Suppressor macrophage treated with lipopolysaccharide for 1 hour (primary cell): Measurements from ENCODE around the gene NELL1.

Experiments
- DNase-seq, 3 donors: peaks; one replicate each; pipeline ENCODE4 v3.0.0-alpha.2; 2020 to 2022

Gene NELL1

DNA sequence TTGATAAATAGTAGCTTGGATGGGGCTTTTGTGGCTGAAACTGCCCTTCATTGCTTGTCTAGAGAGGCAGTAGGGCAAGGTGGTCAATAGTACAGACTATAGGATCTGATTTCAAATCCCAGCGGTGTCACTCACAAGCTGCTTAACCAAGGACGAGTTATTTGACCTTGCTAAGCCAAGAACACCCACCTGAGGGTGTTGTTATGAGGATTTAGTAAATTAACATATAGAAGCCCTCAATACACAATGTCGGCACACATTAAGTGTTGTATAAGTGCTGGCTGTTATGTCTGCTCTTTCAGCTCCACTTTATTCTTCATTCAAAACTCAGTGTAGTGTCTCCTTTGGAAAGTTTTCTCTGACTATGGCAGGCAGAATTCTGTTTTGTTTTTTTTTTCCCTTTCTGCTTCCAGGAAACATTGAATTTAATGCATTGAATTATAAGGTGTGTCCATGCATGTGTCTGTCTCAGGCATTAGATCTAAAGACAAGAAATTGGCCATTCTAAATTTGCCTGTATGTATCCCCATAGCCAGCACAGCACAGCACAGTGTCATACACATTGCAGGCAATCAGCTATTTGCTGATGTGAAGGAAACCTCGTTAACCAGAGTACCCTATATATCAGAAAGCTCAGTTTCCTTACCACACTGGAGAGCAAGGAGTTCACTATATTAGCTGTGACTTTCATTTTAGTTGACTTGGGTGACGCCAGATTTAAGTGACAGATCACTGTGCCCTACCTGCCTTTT, 212.1 kb downstream of the NELL1 start:
- no peak for DNase-seq

DNA sequence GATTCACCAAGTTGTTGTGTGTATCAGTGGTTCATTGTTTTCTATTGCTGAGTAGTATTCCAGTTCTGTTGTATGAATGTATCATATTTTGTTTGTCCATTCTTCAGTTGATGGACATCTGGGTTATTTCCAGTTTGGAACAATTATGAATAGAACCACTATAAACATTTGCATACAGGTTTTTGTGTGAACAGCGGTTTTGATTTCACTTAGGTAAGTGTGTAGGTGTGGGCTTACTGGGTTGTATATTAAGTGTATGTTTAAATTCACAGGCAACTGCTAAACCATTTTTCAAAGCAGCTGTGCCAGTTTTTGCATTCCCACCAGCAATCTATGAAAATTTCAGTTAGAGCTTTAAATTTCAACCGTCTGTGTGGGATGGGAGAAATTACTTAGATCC, 217.8 kb downstream of the NELL1 start:
- no peak for DNase-seq

DNA sequence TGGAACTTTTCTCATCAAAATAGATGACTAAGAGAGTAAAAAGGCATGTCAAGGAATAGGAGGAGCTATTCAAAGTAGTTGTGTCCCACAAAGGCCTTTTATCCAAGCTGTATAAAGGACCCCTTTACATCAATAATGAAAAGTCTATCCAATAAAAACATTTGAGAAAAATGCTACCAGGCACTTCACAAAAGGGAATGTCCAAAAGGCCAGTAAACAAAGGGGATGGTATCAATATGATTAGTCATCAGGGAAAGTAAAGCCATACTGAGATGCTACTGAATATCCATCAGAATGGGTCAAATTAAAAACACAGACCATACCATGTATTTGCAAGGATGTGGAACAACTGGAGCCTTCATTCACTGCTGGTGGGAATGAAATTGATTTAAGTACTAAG, 224.9 kb downstream of the NELL1 start:
- DNase-seq: no peak

DNA sequence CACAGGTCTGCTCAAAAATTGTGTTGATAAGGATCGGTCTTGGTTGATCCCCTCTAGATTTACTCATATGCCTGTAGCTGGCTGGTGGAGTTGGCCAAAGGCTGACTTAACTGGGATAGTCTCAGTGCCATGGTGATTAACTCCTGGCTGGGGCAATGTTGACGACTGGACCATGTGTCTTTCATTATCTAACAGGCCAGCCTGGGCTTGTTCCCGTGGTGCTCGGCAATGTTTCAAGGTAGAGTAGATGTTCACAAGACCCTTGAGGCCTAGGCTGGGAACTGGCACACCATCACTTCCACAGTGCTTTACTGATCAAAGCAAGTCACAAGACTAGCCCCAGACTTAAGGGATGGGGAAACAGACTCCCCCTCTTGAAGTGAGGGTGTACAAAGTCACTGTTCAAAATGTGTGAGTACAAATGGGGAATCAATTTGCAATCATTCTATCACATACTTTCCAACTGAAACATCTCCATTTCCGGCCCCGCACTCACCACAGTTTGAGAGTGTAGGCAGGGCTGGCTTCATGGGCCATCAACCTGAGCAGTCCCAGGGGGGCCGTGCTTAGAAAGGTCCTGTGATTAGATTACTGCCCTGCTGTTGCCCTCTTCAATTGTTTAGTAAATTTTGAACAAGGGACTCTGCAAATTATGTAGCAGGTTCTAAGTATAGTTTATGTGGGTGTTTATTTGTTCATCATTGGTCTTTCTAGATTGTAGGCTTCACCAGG, 240.8 kb downstream of the NELL1 start:
- no peak for DNase-seq

DNA sequence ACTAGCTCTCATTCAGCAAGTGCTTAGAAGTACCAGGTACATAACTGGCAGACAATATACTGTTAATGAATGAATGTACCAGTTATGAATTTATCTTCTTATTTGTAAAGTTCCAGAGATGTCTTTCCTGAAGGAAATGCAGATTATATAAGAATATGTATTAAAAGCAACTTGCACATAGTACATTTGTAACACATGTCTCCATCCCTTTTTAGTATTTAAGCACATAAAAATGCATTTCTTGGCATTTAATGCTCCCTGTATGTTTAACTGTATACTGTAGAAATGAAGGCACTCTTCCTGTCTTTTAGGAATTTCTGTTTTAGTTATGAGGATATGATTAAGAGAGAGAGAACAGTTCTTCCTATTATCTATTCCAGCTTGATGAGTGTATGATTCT, 241.3 kb downstream of the NELL1 start:
- DNase-seq: no peak

DNA sequence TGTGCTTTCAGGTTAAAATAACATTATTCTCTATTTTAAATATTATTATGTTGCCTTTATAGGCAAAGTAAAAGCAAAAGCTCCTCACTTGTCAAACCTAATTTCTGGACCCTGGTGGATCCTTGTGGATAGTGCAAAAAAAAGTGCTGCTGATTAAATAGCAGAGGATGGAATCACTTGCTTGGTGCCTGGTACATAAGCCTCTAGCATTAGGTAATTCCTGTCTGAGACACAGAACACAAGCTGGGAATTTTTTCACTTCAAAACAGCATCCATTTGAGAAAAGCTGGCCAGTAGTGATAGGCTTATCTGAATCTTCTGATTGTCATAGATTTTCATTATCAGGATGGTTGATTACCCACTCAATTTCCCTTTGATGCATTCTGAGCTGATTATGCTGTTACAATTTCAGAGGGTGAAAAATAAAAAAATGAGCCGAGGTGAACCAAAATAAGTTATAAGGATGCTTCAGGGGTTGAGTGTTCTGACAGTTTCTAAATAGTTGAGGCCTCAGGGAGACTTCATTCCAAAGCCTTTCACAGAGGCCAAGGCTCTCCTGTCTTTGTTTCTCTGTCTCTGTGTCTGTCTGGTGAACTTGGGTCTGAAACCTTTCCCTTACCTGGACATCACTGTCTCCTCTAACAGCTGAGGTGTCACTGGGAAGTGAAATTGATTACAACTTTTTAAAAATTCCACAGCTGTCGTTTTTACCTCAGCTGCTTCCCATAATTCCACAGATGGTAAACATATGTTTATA, 242.9 kb downstream of the NELL1 start:
- no peak for DNase-seq

DNA sequence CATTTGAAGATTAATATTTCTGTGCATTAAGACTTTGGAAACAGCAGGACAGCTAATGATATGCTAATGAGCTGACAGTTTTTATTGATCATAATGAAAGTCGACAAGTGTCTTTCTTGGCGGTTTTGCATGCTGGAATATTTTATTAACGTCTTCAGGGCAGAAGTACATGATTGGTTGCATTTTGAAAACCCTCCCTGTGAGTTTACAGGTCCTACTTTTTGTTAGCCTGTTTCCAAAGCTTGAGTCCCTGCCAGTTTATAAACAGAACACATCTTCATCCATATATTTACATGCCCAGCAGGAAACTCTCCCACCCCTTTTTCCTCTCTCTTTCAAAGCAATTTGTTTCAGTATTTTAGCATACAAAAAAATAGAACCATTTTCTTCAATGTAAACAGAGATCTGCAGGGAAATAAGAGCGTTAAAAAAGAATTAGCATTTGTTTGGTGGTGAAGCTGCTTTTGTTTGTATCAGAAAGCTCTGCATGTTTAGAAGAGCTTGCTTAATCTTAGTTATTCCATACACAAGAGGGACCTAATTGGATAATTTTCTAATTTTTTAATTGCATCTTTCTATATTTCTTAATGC, 243.6 kb downstream of the NELL1 start:
- DNase-seq: no peak

DNA sequence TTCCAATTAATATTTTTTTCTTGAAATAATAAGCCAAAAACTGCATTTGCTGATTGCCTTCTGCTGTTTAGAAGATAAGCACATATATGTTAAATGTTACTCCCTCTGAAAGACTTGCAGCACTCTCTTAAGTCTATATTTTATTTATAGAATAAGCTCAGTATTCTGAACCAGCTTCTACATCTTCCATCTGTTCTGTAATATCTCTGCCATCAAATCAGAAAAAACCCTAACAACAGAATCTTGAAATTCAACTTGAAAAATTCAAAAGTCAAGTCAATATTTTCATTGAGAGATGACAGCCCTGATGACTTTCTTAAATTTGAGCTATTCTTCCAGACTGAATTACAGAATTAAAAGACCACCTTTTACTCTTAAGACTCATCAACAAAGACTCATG, 247.9 kb downstream of the NELL1 start:
- no peak for DNase-seq

DNA sequence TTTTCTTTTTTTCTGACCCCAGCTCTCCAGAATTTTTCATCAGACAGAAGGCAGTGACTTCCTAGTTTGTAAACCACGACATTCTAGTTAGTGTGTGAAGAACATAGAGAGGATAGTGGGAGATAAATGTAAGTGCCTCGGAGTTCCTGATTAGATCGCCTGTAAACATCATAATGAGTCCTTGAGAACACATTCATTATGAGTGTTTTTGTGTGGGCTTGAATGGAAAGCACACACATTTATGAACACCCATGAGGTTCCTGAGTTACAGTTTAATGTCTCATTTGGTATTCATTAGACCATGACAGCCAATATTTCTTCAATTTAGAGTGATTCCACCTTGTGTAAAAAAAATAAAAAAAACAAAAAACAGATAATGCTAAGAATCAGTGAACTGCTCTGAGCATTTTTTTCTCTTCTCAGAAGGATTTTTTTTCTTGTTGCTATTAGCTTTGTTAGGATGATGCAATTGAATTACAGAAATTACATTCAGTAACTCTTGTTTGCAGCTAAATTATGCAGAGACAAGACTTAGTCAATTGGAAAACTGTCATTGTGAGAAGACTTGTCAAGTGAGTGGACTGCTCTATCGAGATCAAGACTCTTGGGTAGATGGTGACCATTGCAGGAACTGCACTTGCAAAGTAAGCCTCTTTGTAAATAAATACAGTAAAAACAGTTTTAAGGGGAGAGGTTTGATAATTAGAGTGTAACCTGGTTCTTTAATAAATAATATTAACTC, 257.6 kb downstream of the NELL1 start:
- DNase-seq: no peak

DNA sequence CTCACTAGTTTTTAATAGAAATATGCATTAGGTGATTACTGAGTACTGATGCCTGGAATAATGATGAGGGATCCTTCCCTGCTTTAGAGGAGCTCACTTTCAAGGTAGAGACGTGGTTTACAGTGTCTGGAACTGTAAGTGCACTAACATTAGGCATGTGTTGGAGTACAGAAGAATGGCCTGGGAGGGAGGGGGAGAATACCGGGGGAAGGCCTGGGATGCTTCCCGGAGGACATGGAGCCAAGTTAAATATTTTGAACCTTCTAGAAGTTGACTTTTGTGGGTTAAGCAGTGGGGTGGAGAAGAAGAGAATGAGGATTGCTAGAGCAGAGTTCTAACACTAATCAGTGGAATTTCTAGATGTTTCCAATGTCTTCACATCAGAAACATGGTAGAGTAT, 261.6 kb downstream of the NELL1 start:
- DNase-seq: no peak

DNA sequence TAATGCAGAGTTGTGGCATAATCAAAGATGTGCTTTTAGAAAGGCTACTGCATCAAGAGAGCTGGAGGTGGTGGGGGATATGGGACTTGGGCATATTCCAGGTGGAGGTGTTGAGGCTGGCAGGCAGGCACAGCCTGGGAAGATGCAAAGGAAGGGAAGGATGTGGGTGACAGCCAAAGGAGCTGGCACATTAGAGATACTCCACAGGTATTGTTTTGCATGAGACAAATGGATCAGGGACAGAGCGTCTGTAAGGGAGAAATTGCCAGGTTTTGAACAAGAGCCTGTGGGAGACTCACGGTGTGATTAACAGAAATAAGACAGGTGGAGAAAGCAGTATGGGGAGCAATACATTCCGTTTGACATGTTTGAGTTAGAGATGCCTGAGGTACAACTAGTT, 263.7 kb downstream of the NELL1 start:
- DNase-seq: no peak

DNA sequence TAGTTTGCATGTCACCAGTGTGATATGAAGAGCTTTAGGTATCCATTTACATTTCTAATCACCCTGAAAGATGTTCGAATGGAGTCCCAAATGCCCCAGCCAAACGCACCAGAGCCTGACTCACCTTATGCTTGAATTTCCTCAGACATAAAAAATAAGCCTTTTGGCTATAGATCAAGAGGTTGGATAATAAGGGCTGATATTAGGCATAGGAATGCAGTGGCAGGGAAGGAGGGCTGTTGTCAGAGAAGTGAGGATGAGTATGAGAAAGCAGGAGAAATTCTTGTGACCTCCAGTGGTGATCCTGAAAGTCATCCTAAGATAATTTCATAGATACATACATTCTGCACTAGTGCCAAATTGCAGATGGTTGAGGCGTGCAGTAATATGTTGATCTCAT, 264.6 kb downstream of the NELL1 start:
- DNase-seq: no peak

DNA sequence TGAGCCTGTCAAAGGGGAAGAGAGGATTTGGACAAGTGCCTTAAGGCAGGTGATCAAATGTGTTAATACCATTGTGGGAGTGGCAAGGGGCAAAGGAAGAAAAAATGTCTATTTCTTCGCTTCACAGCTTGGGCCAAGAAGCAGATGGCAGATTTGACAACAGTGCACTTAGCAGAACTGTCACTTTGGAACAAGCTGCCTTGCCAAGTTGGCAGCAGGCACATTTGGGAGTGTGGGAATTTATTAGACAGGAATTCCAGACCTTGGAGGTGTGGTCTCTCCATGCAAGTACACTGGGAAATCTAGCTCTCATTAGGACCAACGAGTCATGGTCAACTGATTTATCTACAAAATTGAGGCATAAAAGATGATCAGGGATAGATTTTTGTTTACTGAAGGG, 265.1 kb downstream of the NELL1 start:
- DNase-seq: no peak

DNA sequence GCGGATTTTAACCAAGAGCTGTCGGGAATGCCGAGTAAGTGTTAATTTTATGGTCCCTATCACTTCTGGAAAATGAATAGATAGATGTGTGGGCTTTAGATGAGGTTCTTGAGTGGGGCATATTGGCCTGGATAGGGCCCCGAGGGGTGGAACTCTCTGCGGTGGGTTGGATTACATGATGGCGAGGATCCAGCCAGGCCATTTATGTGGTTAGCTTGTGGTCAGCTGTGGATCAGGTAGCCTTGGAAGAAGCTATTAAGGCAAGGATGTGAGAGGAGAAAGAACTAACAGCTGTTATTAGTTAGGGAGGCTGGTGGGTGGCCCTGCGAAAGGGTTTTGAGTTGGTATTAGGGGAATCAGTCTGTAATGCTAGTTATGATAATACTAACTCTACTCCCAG, 268.4 kb downstream of the NELL1 start:
- no peak for DNase-seq

DNA sequence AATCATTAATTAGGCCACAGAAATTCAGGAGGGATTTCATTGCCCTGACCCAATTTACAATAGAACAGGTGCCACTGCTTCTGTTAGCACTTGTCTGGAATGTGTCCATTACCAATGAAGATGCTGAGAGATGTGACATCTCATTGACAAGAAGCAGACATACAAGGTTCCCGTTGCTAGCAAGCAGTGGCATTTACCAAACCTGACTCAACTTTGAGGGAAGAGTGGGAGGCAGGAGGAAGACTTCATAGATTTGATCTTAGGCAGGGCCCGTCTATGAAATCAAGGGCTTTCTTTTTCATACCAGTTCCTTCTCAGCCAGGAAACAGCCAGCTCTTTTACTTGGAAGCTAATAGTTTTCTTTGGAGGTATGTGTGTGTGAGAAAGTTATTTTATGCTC, 280.2 kb downstream of the NELL1 start:
- no peak for DNase-seq

DNA sequence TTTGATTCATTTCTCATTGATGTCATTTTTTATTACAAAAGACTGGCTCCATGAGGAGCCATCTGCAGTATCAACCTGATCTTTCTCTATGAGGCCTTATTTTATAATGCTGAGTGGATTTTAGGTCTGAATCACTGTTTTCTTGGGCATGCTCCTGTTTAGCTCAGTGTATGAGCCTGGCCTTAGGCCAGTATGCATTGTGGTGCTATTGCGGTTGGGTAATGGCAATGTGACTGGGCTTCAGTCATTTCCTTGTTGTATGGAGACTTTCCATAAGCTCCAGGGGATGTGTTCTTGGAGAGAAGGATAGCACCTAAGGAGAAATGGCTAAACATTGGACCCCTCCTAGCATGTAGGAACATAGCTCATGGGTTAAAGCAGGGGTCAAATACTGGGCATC, 293.2 kb downstream of the NELL1 start:
- DNase-seq: no peak

DNA sequence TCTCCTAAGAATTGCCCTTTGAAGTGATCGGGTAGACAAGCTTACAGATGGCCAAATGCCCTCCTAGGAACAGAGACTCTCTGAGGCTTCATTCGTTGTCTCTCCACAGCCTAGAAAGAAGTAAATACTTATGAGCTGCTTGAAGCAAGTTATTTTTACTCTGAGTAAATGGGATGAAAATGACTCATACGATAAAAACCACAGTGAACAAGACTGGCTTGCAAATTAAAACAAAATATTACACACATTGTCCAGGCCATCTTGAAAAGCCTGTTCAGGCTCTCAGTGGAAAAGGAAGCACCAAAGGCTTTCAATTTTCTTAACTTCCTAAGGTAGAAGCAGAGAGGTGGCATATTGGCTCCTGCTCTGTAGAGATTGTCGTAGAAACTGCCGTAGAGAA, 294.2 kb downstream of the NELL1 start:
- DNase-seq: no peak

DNA sequence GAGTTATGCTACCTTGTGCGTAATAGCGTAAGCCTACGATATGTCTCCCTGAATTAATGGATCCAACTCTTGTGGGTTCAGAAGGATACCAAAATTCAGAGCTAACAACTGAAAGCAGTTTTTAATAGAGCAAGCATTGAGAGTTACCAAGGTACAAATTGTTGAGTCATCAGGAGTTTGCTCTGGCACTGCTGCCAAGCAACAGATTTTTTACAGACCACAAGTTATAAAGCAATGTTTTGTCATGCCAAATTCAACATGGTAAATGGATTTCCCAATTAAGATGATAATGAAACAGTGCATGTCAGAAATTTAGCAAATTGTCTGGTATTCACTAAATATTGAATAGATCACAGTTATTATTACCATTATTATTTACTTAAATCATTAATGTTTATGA, 295.6 kb downstream of the NELL1 start:
- DNase-seq: no peak

DNA sequence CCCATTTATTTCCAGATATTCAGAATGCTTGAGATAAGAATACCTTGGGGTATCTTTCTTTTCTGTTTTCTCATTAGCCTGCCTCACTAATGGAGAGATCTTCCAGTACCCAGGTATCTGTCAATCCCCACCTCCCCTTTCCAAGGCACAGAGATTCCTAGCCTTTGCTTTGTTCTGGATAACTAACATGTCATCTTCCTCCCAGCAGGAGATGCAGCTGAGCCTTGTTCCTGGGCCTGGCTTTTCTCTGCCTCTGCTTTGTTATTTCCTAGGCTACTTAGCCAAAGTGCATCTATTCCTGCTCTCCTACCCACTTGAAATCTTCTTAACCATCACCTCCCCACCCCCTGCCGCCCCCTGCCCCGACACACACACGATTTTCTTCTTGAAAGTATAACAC, 297.1 kb downstream of the NELL1 start:
- DNase-seq: no peak

DNA sequence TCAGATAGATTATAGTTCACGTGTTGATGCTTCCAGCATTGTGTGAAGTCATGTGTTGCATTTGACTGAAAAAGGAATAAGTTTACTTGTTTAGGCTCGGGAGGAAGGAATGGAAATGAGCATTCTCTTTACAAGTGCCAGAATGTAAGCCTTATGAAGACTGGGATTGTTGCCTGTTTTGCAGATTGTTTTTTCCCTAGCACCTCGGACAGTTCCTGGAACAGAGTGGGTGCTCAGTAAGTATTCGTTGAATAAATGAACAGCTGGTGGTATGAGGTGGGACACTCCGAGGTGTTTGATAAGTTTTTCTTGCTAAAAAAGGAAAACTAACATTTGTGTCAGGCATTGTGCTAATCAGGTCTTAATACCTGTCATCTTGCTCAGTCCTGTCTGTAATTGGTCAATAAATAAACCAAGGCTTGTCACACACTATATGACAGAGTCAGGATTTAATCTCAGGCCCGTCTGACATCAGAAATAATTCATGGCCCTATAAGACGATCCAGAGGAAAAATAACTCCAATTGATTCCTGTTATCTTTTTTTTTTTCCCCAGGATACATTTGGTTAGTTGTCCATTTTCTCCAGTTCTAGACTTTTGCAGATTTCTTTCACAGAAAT, 304.7 kb downstream of the NELL1 start:
- no peak for DNase-seq

DNA sequence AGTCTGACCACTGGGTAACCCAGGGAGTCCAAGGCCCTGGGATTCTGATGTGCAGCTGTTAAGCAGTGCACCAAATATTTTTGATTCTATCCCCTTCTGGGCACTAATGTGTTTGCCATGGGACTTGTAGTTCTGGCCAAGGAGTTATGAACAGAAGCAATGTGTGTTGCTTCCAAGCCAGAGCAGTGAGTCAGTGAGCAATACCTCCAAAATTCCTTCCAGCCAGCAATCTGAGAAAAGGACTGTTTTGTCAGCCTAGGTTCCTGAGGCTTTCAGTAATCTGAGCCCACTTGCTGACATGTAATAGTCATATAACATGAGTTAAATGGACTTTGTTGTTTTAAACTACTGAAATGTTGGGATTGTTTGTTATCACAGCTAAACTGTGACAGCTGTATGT, 311.4 kb downstream of the NELL1 start:
- no peak for DNase-seq

DNA sequence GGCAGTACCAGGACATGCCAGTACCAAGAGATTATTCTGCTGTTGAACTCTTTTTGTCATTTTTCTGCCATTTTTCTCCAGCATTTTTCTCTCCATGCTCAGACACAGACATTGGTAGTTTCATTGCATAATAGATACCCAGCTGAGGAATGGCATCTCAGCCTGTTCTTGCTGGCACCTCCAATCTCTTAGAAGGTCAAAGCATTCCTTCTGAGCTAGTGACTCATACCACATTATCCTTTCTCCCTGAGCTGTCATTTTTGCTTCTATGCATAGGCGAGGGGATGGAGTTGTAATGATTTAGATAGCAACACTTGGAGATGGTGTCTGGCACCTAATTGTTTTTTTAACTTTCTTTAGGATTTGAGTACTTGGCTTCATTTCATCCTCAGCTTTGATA, 321.1 kb downstream of the NELL1 start:
- no peak for DNase-seq
